Measurements from ENCODE around the gene NOS3.
"Not testable (repeated sequence)": the region's sequence is repeated elsewhere in the genome, so short reads cannot be mapped to it uniquely, and the experiment has no call there.

NOS3 gene

GRCh38 chr7:151000897-151001495, 10.2 kb downstream of the NOS3 start:
- no peak for DNase-seq (ENCODE audit: low spot score)

DNA sequence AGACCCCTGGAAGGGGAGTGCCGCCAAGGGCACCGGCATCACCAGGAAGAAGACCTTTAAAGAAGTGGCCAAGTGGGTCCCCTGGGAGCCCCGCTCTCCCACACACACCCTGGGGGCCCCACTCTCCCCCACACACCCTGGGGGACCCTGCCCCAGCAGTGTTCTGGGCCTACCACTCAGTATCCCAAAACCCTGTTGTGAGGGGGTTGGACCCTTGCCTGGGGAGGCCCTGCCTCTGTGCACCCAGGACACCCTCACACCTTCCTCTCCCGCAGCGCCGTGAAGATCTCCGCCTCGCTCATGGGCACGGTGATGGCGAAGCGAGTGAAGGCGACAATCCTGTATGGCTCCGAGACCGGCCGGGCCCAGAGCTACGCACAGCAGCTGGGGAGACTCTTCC, 10.7 kb downstream of the NOS3 start:
- no peak for DNase-seq (ENCODE audit: low spot score)

DNA sequence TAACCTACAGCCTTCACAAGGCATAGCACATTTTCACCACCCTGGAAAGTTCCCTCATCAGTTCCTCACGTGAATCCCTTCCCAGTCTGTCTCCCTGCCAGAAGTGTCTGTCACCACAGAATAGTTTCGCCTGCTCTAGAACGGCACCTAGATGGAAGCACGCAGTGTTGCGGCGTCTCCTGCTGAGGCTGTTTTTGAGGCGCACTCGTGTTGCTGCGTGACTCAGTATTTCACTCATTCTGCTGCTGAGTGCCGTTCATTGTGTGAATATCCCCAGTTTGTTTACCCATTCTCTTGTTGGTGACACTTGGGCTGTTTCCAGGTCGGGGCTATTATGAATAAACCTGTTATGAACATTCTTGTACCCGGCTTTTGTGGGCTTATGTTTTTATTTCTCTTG, 12.8 kb downstream of the NOS3 start:
- no peak for DNase-seq (ENCODE audit: low spot score)

- no peak for DNase-seq (ENCODE audit: low spot score)
These were observed 14.7 kb downstream of the NOS3 start for GRCh38 chr7:151005566-151005965.

DNA sequence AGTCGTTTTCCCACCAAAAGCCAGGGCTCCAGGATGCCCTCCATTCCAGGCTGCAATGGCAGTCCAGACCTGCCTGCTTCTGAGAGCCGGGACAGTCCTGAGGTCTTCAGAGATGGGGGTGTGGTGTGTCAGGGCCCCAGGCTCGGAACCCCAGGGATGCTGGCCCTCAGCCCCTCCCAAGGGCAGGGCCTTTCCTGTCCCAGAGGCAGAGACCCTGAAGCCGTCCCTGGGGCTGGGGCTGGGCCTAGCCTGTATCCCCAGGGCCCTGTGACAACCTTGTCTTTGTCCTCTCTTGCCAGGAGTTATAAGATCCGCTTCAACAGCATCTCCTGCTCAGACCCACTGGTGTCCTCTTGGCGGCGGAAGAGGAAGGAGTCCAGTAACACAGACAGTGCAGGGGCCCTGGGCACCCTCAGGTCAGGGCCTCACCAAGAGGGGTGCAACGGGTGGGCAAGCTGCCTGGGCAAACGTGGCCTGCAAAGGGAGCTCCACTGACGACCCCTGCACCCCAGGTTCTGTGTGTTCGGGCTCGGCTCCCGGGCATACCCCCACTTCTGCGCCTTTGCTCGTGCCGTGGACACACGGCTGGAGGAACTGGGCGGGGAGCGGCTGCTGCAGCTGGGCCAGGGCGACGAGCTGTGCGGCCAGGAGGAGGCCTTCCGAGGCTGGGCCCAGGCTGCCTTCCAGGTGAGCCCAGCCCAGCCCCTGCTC, 15.9 kb downstream of the NOS3 start:
- DNase-seq (ENCODE audit: low spot score): no peak

- DNase-seq (ENCODE audit: low spot score): no peak
These were observed 16.7 kb downstream of the NOS3 start for GRCh38 chr7:151007469-151007898.

GRCh38 chr7:151008143-151008510, 17.3 kb downstream of the NOS3 start:
- DNase-seq (ENCODE audit: low spot score): no peak

DNA sequence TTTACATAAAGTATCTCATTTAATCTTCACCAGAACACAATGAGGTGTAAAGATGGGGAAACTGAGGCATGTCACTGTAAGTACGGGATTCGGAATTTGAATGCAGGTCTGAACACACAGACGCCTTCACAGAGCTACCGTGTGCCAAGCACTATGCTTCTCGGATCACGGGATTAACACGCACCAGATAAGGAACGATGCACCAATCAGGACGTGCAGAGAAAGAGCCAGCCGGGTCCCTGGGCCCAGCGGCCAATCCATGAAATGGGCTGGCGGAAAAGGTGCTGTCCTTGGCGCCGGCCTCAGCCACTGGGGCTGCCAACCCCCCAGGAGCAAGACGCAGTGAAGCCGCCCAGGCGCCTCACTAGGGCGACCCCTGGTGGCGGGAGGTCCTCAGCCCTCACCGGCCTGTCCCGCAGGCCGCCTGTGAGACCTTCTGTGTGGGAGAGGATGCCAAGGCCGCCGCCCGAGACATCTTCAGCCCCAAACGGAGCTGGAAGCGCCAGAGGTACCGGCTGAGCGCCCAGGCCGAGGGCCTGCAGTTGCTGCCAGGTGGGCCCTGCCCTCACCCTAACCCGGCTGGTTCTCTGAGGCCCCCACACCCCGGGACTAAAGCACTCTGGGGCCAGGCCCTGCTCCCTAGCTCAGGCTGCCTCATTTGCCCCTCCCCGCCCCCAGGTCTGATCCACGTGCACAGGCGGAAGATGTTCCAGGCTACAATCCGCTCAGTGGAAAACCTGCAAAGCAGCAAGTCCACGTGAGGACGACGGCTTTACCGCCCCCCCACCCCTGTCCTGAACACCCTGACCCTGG, 17.9 kb downstream of the NOS3 start:
- no peak for DNase-seq (ENCODE audit: low spot score)

GRCh38 chr7:151009327-151010036, 18.7 kb downstream of the NOS3 start:
- no peak for DNase-seq (ENCODE audit: low spot score)

- DNase-seq (ENCODE audit: low spot score): no peak
These were observed 19.2 kb downstream of the NOS3 start for GRCh38 chr7:151010037-151010306.

GRCh38 chr7:151010307-151011096, 19.7 kb downstream of the NOS3 start:
- no peak for DNase-seq (ENCODE audit: low spot score)

DNA sequence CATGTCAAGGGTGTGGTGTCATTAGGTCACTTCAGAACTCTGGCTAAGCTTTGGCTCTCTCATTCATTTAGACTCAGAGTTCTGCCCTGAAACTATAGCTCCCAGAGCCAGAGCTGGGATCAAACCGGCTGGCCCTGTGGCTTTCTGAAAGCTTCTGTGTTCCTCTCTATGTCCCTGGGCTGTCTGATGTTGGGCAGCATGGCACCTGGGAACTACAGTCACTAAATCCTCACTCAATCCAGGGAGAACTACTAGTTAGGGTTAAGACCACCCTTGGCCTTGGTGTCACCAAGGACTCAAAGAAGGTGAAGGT, 20.2 kb downstream of the NOS3 start:
- DNase-seq (ENCODE audit: low spot score): no peak

DNA sequence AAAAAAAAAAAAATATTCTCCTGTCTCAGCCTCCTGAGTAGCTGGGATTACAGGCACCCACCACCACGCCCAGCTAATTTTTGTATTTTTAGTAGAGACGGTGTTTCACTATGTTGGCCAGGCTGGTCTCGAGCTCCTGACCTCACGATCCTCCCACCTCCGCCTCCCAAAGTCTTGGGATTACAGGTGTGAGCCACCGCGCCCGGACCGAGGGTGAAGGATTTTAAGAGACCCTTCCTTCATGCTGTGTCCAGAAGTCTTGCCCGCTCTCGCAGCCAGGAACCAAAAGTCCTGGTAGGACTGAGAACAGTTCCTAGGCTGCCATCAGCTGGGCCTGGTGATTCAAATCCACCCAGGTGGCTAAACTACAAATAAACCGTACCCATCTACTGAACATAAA, 20.8 kb downstream of the NOS3 start:
- not testable (repeated sequence) for DNase-seq (ENCODE audit: low spot score)

- no peak for DNase-seq (ENCODE audit: low spot score)
These were observed 21.3 kb downstream of the NOS3 start for GRCh38 chr7:151012031-151012692.

GRCh38 chr7:151012911-151013347, 22.1 kb downstream of the NOS3 start:
- no peak for DNase-seq (ENCODE audit: low spot score)

GRCh38 chr7:151013356-151013732, 22.5 kb downstream of the NOS3 start:
- DNase-seq (ENCODE audit: low spot score): no peak

DNA sequence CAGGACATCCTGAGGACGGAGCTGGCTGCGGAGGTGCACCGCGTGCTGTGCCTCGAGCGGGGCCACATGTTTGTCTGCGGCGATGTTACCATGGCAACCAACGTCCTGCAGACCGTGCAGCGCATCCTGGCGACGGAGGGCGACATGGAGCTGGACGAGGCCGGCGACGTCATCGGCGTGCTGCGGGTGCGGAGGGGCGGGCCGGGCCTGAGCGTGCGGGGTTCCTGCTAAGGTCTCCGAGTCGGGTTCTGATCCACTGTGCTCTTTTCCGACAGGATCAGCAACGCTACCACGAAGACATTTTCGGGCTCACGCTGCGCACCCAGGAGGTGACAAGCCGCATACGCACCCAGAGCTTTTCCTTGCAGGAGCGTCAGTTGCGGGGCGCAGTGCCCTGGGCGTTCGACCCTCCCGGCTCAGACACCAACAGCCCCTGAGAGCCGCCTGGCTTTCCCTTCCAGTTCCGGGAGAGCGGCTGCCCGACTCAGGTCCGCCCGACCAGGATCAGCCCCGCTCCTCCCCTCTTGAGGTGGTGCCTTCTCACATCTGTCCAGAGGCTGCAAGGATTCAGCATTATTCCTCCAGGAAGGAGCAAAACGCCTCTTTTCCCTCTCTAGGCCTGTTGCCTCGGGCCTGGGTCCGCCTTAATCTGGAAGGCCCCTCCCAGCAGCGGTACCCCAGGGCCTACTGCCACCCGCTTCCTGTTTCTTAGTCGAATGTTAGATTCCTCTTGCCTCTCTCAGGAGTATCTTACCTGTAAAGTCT, 23.1 kb downstream of the NOS3 start:
- peak; percentile 38 for DNase-seq (ENCODE audit: low spot score)

DNA sequence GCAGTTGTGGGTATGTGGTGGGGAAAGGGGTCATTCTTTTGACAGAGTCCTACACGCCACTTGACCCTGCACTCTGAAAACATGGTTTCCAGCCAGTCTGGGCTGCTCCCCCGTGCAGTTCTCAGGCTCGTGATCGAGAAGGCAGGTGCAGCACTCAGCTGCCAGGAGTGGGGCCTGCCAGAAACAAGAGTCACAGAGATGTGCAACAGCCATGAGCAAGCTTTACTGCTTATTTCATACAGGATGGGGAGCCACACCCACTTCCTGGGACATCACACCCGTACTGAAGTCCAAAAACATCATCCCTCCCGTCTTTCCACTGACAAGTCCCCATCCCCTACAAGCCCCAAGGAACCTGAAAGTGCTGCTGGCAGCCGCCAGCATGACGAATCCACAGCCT, 24.1 kb downstream of the NOS3 start:
- no peak for DNase-seq (ENCODE audit: low spot score)

DNA sequence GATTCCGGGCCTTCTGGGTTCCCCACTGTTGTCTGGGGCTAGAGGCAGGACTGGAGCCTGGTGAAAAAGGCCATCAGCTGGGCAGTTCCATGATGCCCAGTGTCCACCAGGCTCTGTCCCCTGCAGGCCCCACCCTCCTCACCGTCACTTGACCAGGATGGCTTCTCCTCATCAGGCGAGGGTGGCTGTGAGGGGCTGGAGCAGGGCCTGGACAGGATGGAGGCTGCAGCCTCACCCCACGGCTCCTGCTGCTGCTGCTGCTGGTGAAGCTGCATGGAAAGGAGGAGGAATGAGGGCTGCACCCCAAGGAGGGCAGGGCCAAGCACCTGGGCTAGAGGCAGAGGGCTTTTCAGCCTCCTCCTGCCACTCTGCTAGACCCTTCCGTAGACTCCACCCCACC, 25.1 kb downstream of the NOS3 start:
- no peak for DNase-seq (ENCODE audit: low spot score)

DNA sequence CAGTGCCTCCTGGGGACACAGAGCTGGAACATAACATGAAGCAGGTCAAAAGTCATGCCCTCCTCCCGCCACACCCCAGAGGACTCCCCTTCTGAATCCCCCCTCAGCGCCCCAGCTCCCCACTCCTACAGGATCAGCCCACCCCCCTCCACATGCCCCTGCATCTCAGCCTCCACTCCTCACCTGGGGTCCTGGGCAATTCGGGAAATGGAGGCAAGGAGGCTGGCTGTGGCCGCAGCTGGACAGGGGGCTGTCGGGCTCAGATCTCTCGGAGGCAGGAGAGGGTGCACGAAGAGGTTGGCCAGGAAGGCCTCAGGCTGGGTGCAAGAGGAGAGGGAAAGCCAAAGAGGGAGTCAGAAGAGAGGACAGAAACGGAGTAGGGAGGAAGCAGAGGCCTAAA, 25.7 kb downstream of the NOS3 start:
- DNase-seq (ENCODE audit: low spot score): no peak

DNA sequence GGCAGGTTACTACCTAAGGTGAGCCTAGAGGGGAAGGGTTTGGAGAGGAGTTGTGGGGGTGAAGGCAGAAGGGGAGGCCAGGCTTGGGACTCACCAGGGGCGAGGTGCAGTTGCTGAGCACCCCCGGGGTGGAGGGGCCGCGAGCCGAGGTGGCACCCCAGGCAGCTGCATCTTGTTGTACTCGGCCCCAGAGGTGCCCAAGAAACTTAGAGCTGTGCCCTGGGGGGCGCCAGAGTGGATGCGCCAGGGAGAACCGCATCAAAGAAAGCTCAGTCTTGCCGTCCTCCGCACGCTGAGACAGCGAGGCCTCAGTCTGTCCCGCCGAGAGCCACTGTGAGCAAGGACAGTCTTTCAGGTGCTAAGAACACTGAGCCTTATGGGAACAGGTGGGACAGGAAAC, 26.1 kb downstream of the NOS3 start:
- DNase-seq (ENCODE audit: low spot score): no peak
